CD8-positive, alpha-beta memory T cell (primary cell): ENCODE data around the gene SEZ6L2. TPM values are rescaled to one million over a fixed set of nuclear protein-coding genes. Genes with fewer than 3 reads are reported as not detected.

ENCODE experiments used
- CTCF ChIA-PET: fragments of 350-600 bp; sonication (Branson Sonifier 250); formaldehyde crosslinking; loops from one replicate; lab custom pipeline; 2021; ENCODE audit warnings: antibody characterized with exemption; lab: Charles Lee
- POLR2A ChIA-PET: fragments of 350-600 bp; sonication (Branson Sonifier 250); formaldehyde crosslinking; loops from one replicate; lab custom pipeline; 2021; ENCODE audit warnings: antibody characterized with exemption; lab: Charles Lee
- DNase-seq, 5 donors: peaks; one replicate each; pipeline versions ENCODE4 v3.0.0 to v3.0.0-alpha.2; 2020 to 2022; ENCODE audit warnings: mixed read lengths in 1 of 5
- H3K27ac ChIP-seq: one replicate; pipeline ENCODE4 v1.7.0; 2013; ENCODE audit warnings: low read depth, mild to moderate bottlenecking, low read length, moderate library complexity
- H3K27me3 ChIP-seq: 2 replicates; pipeline ENCODE4 v1.7.0; 2013; ENCODE audit warnings: low read length, mild to moderate bottlenecking; ENCODE audit not compliant: insufficient read depth, poor library complexity, severe bottlenecking
- H3K36me3 ChIP-seq: 2 replicates; pipeline ENCODE4 v1.7.0; 2013; ENCODE audit warnings: mild to moderate bottlenecking, low read length, moderate library complexity; ENCODE audit not compliant: insufficient read depth
- H3K4me1 ChIP-seq: 2 replicates; pipeline ENCODE4 v1.7.0; 2013; ENCODE audit warnings: mild to moderate bottlenecking, low read length, moderate library complexity; ENCODE audit not compliant: insufficient read depth
- H3K4me3 ChIP-seq: 2 replicates; pipeline ENCODE4 v1.7.0; 2013; ENCODE audit warnings: mild to moderate bottlenecking, low read length
- H3K9me3 ChIP-seq: 2 replicates; pipeline ENCODE4 v1.7.0; 2013; ENCODE audit warnings: mild to moderate bottlenecking, low read length
- H3K27ac Mint-ChIP-seq, 8 donors: one replicate each; pipeline ENCODE4 v1.8.0; 2020 to 2021; ENCODE audit warnings: mixed read lengths in 8 of 8, mild to moderate bottlenecking in 6 of 8, inconsistent platforms in 3 of 8, moderate library complexity in 3 of 8
- H3K27me3 Mint-ChIP-seq, 2 donors: one replicate each; pipeline ENCODE4 v1.8.0; 2020 to 2021; ENCODE audit warnings: mixed read lengths in 2 of 2, mild to moderate bottlenecking in 1 of 2, moderate library complexity in 1 of 2
- H3K36me3 Mint-ChIP-seq, 3 donors: one replicate each; pipeline ENCODE4 v1.8.0; 2020 to 2021; ENCODE audit warnings: mixed read lengths in 3 of 3, inconsistent platforms in 1 of 3, mild to moderate bottlenecking in 1 of 3
- H3K4me1 Mint-ChIP-seq, 3 donors: one replicate each; pipeline ENCODE4 v1.8.0; 2020 to 2021; ENCODE audit warnings: mixed read lengths in 3 of 3, inconsistent platforms in 1 of 3, mild to moderate bottlenecking in 1 of 3
- H3K4me3 Mint-ChIP-seq, 7 donors: one replicate each; pipeline ENCODE4 v1.8.0; 2020 to 2021; ENCODE audit warnings: mixed read lengths in 7 of 7, mild to moderate bottlenecking in 6 of 7, moderate library complexity in 4 of 7, inconsistent platforms in 2 of 7
- H3K9me3 Mint-ChIP-seq, 5 donors: one replicate each; pipeline ENCODE4 v1.8.0; 2020 to 2022; ENCODE audit warnings: mixed read lengths in 5 of 5, mild to moderate bottlenecking in 3 of 5, moderate library complexity in 2 of 5, inconsistent platforms in 1 of 5
- polyA plus RNA-seq: library from polyadenylated mRNA; unstranded; fragments of 300-500 nt; fragmentation: Illumina TruSeq; gene quantifications from one replicate; pipeline ENCODE4 v1.2.3, GENCODE V29; 2021
- total RNA-seq, 2 experiments: library from RNA; stranded (reverse); gene quantifications; one replicate each; pipeline ENCODE4 v1.2.3, GENCODE V29; 2021

The SEZ6L2 gene
- total and polyA plus RNA-seq, 3 experiments from 2014 or later: 0.07 to 0.15 TPM; not detected in 1

DNA sequence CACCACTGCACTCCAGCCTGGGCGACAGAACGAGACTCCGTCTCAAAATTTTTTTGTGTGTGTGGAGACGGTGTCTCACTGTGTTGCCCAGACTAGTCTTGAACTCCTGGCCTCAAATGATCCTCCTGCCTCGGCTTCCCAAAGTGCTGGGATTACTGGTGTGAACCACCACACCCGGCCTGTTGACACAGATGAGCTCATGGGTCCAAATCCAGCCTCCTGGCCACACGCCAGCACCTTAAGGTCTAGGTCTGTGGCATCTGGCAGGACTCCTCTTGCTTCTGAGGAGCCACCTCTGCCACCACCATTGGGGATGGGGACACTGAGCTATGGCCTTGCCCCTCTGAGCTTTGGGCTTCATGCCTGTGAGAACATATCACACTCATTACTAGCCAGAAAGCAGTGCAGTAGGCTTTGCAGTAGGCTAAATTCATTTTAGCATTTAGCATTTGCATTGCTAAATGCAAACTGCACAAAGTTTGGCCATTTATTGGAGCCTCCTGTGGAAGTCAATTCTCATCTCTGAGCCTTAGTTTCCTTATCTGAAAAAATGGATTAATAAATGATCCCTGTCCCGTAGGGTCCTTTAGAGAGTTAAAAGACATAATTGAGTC, 30.8 kb downstream of the SEZ6L2 start:
- Histone ChIP-seq H3K4me3 (no peak overlapping the region), H3K27ac (no peak overlapping the region), H3K27me3 (no peaks in the 10 kb centered on the region), H3K36me3 (no peaks in the 10 kb centered on the region), H3K9me3 (no peaks in the 10 kb centered on the region), H3K4me1 (peaks cover 4% of the 10 kb centered on the region)
- Mint-ChIP-seq H3K9me3 (no peaks in the 10 kb centered on the region), H3K36me3 (no peaks in the 10 kb centered on the region), H3K4me3 (no peak overlapping the region), H3K27me3 (peaks cover 3 to 6% of the 10 kb centered on the region in 2 donors), H3K27ac (no peak overlapping the region), H3K4me1 (peaks cover 0 to 6% (median under 1%) of the 10 kb centered on the region in 3 donors)
- POLR2A ChIA-PET: interaction anchor here (0.6 kb wide), 1 partner anchor 178 kb away, joined by 3 read pairs; no protein-coding TSS in a partner anchor
- DNase-seq: no peak
- CTCF ChIA-PET: no interaction called here

DNA sequence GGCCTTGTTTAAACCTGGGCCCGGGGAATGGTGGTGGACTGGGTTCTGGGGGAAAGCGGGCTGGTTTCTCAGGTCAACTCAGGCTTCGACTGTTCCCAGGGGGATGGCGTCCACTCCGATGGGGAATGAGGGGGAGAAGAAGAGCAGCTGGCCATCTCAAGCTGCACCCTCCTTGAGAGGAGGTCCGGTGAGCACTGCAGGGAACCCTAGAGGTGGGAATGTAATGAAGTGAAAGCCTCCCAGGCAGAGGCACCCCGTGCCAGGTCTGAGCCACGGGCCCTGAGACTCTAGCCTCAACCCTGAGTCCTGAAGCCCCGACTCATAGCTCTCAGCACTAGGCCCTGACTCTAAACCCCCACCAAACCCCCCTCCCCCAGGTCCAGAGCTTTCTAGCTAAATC, 35.1 kb downstream of the SEZ6L2 start:
- peak overlapping the region in 1 of 8 donors; percentile 29 for H3K27ac Mint-ChIP-seq
- POLR2A ChIA-PET: interaction anchor here (0.6 to 1.8 kb wide), 3 partner anchors 109 to 713 kb away, joined by 4 read pairs; partner anchors contain the start of gene TAOK2
- peaks cover 0 to 3% of the 10 kb centered on the region in 2 donors for H3K27me3 Mint-ChIP-seq
- H3K27me3 ChIP-seq: no peaks in the 10 kb centered on the region
- peaks cover 16 to 33% (median 31%) of the 10 kb centered on the region in 3 donors for H3K4me1 Mint-ChIP-seq
- no peaks in the 10 kb centered on the region for H3K9me3 ChIP-seq
- peaks cover 21% of the 10 kb centered on the region for H3K4me1 ChIP-seq
- no peak overlapping the region for H3K4me3 ChIP-seq
- no peak for DNase-seq
- CTCF ChIA-PET: interaction anchor here (1.4 to 1.5 kb wide), 2 partner anchors 11 to 19 kb away, joined by 4 to 7 read pairs; no protein-coding TSS in a partner anchor
- peaks cover 7% of the 10 kb centered on the region for H3K36me3 ChIP-seq
- peaks cover 0 to 27% (median 4%) of the 10 kb centered on the region in 3 donors for H3K36me3 Mint-ChIP-seq
- peak overlapping the region in 2 of 7 donors; percentile 23 to 29 for H3K4me3 Mint-ChIP-seq
- no peak overlapping the region for H3K27ac ChIP-seq
- H3K9me3 Mint-ChIP-seq: no peaks in the 10 kb centered on the region

GRCh38 chr16:29863669-29863984, 35.7 kb downstream of the SEZ6L2 start:
- Mint-ChIP-seq H3K4me1 (peaks cover 16 to 33% (median 31%) of the 10 kb centered on the region in 3 donors), H3K9me3 (no peaks in the 10 kb centered on the region), H3K27ac (peak overlapping the region; percentile 92 to 99 (median 98)), H3K27me3 (peaks cover 0 to 3% of the 10 kb centered on the region in 2 donors), H3K36me3 (peaks cover 0 to 33% (median 5%) of the 10 kb centered on the region in 3 donors), H3K4me3 (peak overlapping the region; percentile 84 to 97 (median 93))
- Histone ChIP-seq H3K4me3 (peak overlapping the region; percentile 89), H3K36me3 (peaks cover 7% of the 10 kb centered on the region), H3K9me3 (no peaks in the 10 kb centered on the region), H3K27me3 (no peaks in the 10 kb centered on the region), H3K4me1 (peaks cover 21% of the 10 kb centered on the region), H3K27ac (no peak overlapping the region)
- no peak for DNase-seq
- CTCF ChIA-PET: interaction anchor here (1.0 to 2.1 kb wide), 9 partner anchors 8 to 164 kb away, joined by 3 to 8 read pairs (median 4); partner anchors contain the start of genes HIRIP3 and KIF22
- POLR2A ChIA-PET: interaction anchor here (0.6 to 1.8 kb wide), 2 partner anchors 48 to 110 kb away, joined by 4 read pairs; partner anchors contain the start of gene TAOK2

DNA sequence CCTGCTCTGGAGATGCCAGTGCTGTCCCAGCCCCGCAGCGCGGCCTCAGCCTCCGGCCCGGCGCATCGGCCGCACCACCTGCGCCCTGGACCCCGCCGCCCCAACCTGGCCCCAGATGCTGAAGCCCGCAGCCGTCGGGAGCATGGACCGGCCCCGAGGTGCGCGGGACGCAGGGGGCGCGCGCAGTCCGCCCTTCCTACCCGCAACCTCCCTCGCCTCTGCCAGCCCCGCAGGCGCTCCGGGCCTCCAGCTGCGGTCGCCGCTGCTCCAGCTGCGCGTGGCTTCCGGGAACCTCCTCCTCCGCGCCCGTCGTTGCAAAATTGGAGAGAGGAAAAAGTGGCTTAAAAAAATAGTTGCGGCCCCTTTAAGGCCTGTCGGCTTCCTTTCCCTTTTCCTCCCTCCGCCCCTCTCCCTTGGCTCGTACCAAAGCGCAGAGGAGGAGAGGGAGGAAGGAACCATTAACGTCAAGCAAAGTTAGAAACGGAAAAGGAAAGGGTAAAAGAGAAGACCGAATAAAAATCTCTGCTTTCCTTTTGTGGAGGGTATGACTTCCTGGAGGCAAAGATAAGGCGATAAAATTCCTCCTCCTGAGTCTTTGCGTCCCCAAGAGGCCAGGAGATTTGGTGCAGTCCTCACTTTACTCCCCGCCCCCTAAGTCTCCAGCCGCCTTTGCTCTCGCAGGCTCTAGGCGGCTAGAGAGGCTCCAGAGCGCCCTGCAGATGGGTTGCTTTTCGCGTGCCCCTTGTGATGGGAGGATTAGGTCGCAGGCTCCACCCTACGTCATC, 36.3 kb downstream of the SEZ6L2 start, which contains the start of gene CDIPT:
TSS of gene CDIPT (minus strand) at position 343 of the 785 bp plus-strand sequence. CDS start 369 bp downstream, outside the sequence.
- H3K27ac Mint-ChIP-seq: peak within 1 kb of the TSS; percentile 92 to 99 (median 98)
- Histone ChIP-seq H3K4me1 (peaks cover 21% of the 10 kb centered on the region), H3K9me3 (no peaks in the 10 kb centered on the region), H3K27me3 (no peaks in the 10 kb centered on the region), H3K36me3 (peaks cover 7% of the 10 kb centered on the region), H3K4me3 (peak within 1 kb of the TSS; percentile 89), H3K27ac (peak within 1 kb of the TSS; percentile 92)
- ChIA-PET CTCF (interaction anchor here (1.0 to 2.1 kb wide), 10 partner anchors 9 to 164 kb away, joined by 3 to 8 read pairs (median 4); partner anchors contain the start of genes HIRIP3, KIF22 and PAGR1), POLR2A (interaction anchor here (0.6 to 1.8 kb wide), 2 partner anchors 48 to 111 kb away, joined by 4 read pairs; partner anchors contain the start of gene TAOK2)
- peaks cover 0 to 3% of the 10 kb centered on the region in 2 donors for H3K27me3 Mint-ChIP-seq
- peaks cover 16 to 33% (median 31%) of the 10 kb centered on the region in 3 donors for H3K4me1 Mint-ChIP-seq
- no peaks in the 10 kb centered on the region for H3K9me3 Mint-ChIP-seq
- peak; percentile 87 to 95 (median 94) for DNase-seq
- peak within 1 kb of the TSS; percentile 84 to 97 (median 93) for H3K4me3 Mint-ChIP-seq
- peaks cover 4 to 38% (median 5%) of the 10 kb centered on the region in 3 donors for H3K36me3 Mint-ChIP-seq

DNA sequence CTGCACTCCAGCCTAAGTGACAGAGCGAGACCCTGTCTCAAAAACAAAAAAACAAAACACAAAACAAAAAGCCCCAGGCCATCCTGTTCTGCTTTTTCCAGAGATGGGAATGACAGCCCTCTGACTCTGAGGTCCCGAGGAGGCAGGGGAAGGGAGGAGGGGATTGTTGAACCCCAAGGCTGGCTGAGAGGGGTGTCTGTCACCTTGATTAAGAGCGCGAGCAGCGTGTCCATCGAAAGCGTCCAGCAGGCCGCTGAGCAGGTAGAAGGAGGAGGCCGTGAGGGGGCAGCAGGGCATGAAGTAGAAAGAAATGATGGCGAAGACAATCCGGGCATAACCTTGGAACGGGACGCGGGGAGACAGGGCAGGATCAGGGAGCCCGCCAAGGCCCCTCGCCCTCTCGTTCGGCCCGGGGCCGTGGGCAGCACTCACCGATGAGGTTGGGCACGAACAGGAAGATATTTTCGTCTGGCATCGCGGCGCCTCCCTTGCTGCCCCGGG, 36.9 kb downstream of the SEZ6L2 start:
- Mint-ChIP-seq H3K36me3 (peaks cover 4 to 39% (median 5%) of the 10 kb centered on the region in 3 donors), H3K9me3 (no peaks in the 10 kb centered on the region), H3K4me3 (peak overlapping the region; percentile 84 to 97 (median 93)), H3K27me3 (no peaks in the 10 kb centered on the region), H3K4me1 (peaks cover 16 to 31% (median 30%) of the 10 kb centered on the region in 3 donors), H3K27ac (peak overlapping the region; percentile 73 to 98 (median 92))
- H3K27ac ChIP-seq: peak overlapping the region; percentile 92
- POLR2A ChIA-PET: no interaction called here
- CTCF ChIA-PET: interaction anchor here (1.2 to 2.1 kb wide), 3 partner anchors 14 to 163 kb away, joined by 3 to 5 read pairs (median 3); partner anchors contain the start of gene PAGR1
- no peaks in the 10 kb centered on the region for H3K9me3 ChIP-seq
- H3K27me3 ChIP-seq: no peaks in the 10 kb centered on the region
- H3K4me1 ChIP-seq: peaks cover 21% of the 10 kb centered on the region
- H3K36me3 ChIP-seq: peaks cover 7% of the 10 kb centered on the region
- H3K4me3 ChIP-seq: peak overlapping the region; percentile 89
- no peak for DNase-seq

DNA sequence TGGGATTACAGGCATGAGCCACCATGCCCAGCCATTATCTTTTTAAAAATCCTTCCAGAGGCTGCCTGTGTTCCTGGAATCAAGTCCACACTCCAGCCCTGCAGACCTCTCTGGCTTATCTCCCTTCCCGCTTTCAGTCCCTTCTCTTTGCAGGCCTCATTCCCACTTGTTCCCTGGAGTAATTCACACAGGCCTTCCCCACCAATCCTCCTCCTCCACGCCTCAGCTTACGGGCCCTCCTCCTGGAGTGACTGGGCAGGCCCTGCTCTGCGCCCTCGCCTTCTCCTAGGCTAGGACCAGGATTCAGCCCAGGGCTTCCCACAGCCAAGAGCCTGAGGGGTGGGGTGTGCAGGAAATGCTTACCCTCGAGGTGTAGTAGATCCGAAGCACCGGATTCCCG, 39.1 kb downstream of the SEZ6L2 start:
- POLR2A ChIA-PET: no interaction called here
- Histone ChIP-seq H3K9me3 (no peaks in the 10 kb centered on the region), H3K36me3 (peaks cover 7% of the 10 kb centered on the region), H3K27ac (no peak overlapping the region), H3K27me3 (no peaks in the 10 kb centered on the region), H3K4me3 (no peak overlapping the region), H3K4me1 (peaks cover 21% of the 10 kb centered on the region)
- Mint-ChIP-seq H3K4me1 (peaks cover 16 to 31% (median 30%) of the 10 kb centered on the region in 3 donors), H3K36me3 (peaks cover 4 to 44% (median 5%) of the 10 kb centered on the region in 3 donors), H3K9me3 (no peaks in the 10 kb centered on the region), H3K27ac (no peak overlapping the region), H3K4me3 (peak overlapping the region in 6 of 7 donors; percentile 70 to 97 (median 90)), H3K27me3 (no peaks in the 10 kb centered on the region)
- CTCF ChIA-PET: interaction anchor here (1.1 kb wide), 1 partner anchor 12 kb away, joined by 4 read pairs; no protein-coding TSS in a partner anchor
- DNase-seq: no peak

- Histone ChIP-seq H3K27ac (no peak overlapping the region), H3K4me3 (no peak overlapping the region), H3K4me1 (peaks cover 21% of the 10 kb centered on the region), H3K36me3 (peaks cover 7% of the 10 kb centered on the region), H3K9me3 (no peaks in the 10 kb centered on the region), H3K27me3 (no peaks in the 10 kb centered on the region)
- Mint-ChIP-seq H3K36me3 (peaks cover 4 to 44% (median 5%) of the 10 kb centered on the region in 3 donors), H3K27me3 (no peaks in the 10 kb centered on the region), H3K4me3 (peak overlapping the region in 1 of 7 donors; percentile 65), H3K9me3 (no peaks in the 10 kb centered on the region), H3K4me1 (peaks cover 16 to 31% (median 30%) of the 10 kb centered on the region in 3 donors), H3K27ac (no peak overlapping the region)
- no peak for DNase-seq
- CTCF ChIA-PET: interaction anchor here (1.8 kb wide), 1 partner anchor 10 kb away, joined by 9 read pairs; no protein-coding TSS in a partner anchor
- POLR2A ChIA-PET: no interaction called here
Measured at GRCh38 chr16:29858974-29859373, 40.4 kb downstream of the SEZ6L2 start.
